GM13977 (cell line): ENCODE data around the gene HOXC9.

Source experiments
- DNase-seq: peaks from one replicate; pipeline ENCODE4 v3.0.0; 2012; ENCODE audit warnings: low spot score
- in situ Hi-C: fragments of 300-500 bp; cut with MboI; formaldehyde crosslinking; loops from one replicate; pipeline ENCODE4 v1.12.0; 2022; ENCODE audit warnings: low sequenced_read_pairs, low pct_unique_long_range_greater_than_20kb, mixed read lengths, inconsistent platforms; ENCODE audit not compliant: unreplicated experiment
- TF ChIP-seq, protein P1 (sequence below): IDR thresholded peaks from 2 replicates; pipeline ENCODE4 v1.5.1; 2012; ENCODE audit warnings: mild to moderate bottlenecking, control low read depth; ENCODE audit not compliant: insufficient read depth; ENCODE audit errors: extremely low read depth, missing control alignments

HOXC9 gene

DNA sequence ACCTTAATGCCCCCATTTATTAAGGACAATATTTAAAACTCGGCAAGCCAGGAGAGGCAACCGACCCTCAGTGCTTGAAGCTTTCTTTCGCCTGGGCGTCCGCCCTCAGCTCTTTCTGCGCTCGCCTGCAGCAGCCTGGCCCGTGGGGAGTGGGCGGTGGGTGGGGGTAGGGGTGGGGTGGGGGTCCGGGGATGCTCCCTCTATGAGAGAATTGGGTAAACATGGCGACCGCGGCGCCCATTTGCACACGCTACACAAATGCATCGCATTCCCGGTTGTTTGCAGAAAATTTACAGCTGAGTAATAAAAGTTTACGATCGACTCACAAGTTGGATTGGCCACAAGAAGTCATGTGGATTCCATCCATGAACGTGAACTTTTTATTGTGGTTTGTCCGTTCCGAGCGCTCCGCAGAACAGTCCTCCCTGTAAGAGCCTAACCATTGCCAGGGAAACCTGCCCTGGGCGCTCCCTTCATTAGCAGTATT lies 16.6 kb downstream of the HOXC9 start:
- in situ Hi-C loops: loop anchor here (25.0 kb wide), 1 partner anchor 346 kb away; the partner anchor contains the start of gene GPR84
- no peak for DNase-seq

DNA sequence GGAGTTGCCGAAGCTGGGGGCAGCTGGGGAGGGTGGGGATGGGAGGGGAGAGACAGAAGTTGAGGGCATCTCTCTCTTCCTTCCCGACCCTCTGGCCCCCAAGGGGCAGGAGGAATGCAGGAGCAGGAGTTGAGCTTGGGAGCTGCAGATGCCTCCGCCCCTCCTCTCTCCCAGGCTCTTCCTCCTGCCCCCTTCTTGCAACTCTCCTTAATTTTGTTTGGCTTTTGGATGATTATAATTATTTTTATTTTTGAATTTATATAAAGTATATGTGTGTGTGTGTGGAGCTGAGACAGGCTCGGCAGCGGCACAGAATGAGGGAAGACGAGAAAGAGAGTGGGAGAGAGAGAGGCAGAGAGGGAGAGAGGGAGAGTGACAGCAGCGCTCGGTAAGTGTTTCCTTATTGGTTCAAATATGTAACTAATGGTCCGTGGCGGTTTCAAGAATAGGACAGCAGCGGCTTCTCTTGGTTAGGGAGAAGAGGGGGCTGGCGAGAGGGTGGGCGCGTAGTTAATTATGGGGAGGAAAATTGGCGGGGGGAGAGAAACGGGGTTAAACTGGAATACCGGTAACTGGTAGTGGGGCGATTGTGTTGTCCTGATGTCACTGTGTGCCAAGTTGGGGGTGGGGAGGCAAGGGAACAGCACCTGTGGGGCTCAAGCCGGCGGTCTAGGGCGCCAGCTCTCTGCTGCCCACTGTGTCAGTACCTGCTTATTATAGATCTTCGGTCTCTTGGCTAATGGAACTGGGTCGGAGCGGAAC lies 17.2 kb downstream of the HOXC9 start:
- no peak for DNase-seq
- in situ Hi-C loops: loop anchor here (25.0 kb wide), 1 partner anchor 345 kb away; the partner anchor contains the start of gene GPR84

More for the DNA sequence above, 16.6 kb downstream of the HOXC9 start:
- TF ChIP-seq, protein P1, sequence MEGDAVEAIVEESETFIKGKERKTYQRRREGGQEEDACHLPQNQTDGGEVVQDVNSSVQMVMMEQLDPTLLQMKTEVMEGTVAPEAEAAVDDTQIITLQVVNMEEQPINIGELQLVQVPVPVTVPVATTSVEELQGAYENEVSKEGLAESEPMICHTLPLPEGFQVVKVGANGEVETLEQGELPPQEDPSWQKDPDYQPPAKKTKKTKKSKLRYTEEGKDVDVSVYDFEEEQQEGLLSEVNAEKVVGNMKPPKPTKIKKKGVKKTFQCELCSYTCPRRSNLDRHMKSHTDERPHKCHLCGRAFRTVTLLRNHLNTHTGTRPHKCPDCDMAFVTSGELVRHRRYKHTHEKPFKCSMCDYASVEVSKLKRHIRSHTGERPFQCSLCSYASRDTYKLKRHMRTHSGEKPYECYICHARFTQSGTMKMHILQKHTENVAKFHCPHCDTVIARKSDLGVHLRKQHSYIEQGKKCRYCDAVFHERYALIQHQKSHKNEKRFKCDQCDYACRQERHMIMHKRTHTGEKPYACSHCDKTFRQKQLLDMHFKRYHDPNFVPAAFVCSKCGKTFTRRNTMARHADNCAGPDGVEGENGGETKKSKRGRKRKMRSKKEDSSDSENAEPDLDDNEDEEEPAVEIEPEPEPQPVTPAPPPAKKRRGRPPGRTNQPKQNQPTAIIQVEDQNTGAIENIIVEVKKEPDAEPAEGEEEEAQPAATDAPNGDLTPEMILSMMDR: no peak

DNA sequence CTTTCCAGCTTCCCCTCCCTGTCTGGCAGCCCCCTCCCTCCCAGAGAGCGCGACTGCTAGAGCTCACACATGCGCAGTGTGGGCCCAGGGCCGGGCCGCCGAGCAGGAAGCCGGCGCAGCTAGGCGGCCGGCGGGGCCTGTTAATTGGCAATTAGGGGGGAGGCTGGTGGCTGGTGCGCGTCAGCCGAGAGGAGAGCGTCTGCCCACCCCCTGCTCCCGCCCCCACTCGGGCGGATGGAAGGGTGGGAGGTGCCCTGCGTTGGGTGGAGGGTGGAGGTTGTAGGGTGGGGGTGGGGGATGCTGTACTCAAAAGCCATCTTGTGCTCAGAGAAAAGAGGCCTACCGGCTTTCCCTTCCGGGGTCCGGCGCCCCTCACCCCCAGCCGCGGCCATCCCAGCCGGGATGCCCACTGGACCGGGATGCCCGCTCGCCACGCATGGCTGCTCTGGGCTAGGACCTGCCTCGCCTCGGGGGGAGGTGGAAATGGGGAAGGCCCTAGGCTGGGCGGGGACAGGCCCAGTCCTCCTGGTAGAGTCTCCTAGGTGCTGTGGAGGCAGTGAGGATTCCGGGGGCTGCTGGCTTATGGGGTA lies 18.0 kb downstream of the HOXC9 start:
- peak; percentile 97 for DNase-seq
- in situ Hi-C loops: loop anchor here (25.0 kb wide), 1 partner anchor 344 kb away; the partner anchor contains the start of gene GPR84
- TF ChIP-seq, protein P1: no peak

More for the DNA sequence above, 17.2 kb downstream of the HOXC9 start:
- TF ChIP-seq, protein P1: no peak

DNA sequence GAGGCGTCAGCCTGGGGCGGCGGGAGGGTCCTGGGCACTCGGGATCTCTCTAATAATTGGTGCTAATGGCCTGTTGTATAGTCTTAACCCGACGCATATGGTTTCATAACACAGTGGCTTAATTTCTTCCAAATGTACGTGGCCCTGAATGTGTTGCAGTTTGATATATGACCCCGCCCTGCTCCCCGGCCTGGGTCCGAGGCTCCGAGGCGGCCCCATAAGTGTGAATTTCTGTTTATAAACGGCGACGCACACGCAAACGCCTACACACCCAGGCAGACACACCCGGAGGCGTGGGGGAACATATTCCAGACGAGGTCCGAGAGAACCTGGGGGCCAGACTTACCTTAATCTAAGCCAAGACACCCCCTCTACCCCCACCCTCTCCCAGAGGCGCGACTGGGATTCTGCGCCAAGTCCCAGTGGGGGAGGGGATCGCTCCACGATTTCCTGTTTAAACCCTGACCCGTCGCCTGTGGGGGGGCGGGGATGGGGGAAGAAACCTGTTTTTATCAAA lies 18.6 kb downstream of the HOXC9 start:
- in situ Hi-C loops: loop anchor here (25.0 kb wide), 1 partner anchor 344 kb away; the partner anchor contains the start of gene GPR84
- TF ChIP-seq, protein P1: no peak
- no peak for DNase-seq

DNA sequence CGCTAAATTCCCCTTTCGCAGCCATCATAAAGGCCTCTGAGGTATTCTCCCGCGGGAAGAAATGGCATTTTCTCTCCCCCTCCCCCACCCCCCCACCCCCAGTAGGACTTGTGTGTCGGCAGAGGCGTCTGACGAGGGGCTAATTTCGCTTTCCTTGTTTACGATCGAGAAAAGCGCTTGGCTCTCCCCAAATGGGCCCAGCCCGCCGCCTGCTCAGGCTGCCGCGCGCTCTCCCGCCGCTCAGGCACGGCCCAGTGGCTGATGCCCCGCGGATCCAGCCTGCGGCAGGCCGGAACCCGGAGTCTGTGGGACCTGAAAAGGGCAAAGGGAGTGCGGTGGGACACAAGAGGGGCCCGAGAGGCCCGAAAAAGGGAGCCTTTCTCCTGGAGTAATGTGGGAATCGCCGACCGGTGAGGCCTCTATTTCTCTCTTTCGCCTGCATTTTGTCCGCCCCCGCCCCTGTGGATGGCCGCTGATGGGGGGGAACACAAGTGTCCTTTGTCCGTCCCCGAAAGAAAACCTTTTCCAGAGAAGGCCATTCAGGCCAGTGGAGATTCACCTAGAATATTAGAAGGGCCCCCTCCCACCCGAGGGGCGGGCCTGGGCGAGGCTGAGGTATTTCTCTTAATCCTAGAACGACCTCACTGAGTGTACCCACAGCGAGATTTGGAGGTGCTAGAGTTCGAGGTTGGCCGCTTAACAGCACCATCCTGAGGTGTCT lies 19.3 kb downstream of the HOXC9 start:
- DNase-seq: no peak
- in situ Hi-C loops: loop anchor here (25.0 kb wide), 1 partner anchor 343 kb away; the partner anchor contains the start of gene GPR84
- TF ChIP-seq, protein P1: no peak

DNA sequence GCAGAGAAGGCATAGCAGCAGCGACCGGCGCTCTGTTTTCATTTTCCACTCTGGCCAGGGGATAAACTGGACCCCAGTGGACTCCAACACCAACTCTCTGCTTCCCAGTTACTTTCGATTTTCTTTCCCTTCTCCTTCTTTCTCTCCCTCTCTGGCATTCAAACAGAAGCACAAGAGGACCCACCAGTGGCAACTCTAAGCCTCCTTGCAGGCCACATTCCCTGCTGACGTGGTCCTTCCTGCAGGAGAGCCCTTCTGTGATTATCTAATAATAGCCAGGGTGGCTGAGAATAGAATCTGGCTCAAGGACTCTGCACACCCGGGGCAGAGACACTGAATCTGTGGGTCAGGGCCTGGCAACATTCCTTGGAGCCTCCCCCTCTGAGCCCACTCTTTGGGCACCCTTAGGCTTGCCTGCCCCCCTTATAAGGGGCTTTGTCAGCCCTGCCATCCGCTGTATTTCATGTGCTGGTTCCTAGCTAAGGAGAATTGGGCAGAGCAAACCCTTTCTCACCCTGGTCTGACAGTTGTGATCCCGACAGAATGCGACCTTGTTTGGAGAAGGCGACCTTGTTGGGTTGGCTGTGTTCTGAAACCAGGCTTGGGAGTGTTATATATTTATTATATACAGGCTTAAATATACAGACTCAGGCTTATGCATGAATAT lies 20.1 kb downstream of the HOXC9 start:
- DNase-seq: no peak
- in situ Hi-C loops: loop anchor here (10.0 to 25.0 kb wide), 2 partner anchors 175 to 342 kb away; partner anchors contain the start of gene GPR84

More for the DNA sequence above, 20.1 kb downstream of the HOXC9 start:
- TF ChIP-seq, protein P1: no peak
